ENCODE measurements around the gene CCL17. TPM values are rescaled to one million over a fixed set of nuclear protein-coding genes. Genes with fewer than 3 reads are reported as not detected.
A peak's percentile ranks its signal among the peaks of the same experiment; 100 is the strongest.

Gene CCL17
- total and polyA plus RNA-seq, 8 donors = 0.43 to 6.4 (median 1.1) TPM; not detected in 5

DNA sequence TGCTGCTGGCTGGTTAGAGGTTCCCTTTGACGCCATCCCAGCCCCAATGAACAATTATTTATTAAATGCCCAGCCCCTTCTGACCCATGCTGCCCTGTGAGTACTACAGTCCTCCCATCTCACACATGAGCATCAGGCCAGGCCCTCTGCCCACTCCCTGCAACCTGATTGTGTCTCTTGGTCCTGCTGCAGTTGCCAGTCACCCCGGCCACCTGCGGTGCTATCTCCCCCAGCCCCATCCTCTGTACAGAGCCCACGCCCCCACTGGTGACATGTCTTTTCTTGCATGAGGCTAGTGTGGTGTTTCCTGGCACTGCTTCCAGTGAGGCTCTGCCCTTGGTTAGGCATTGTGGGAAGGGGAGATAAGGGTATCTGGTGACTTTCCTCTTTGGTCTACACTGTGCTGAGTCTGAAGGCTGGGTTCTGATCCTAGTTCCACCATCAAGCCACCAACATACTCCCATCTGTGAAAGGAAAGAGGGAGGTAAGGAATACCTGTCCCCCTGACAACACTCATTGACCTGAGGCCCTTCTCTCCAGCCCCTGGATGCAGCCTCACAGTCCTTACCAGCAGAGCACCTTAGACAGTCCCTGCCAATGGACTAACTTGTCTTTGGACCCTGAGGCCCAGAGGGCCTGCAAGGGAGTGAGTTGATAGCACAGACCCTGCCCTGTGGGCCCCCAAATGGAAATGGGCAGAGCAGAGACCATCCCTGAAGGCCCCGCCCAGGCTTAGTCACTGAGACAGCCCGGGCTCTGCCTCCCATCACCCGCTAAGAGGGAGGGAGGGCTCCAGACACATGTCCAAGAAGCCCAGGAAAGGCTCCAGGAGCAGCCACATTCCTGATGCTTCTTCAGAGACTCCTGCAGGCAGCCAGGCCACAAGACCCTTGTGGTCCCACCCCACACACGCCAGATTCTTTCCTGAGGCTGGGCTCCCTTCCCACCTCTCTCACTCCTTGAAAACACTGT is 21.0 kb upstream of the CCL17 start:
- Histone ChIP-seq H3K9me3 (no peaks in the 10 kb centered on the region), H3K36me3 (peaks cover 0 to 9% of the 10 kb centered on the region in 2 donors), H3K4me1 (peaks cover 5 to 40% of the 10 kb centered on the region in 2 donors), H3K4me3 (no peak overlapping the region), H3K27ac (peak overlapping the region in 1 of 2 donors; percentile 28), H3K27me3 (no peaks in the 10 kb centered on the region)
- TF ChIP-seq, protein P1, sequence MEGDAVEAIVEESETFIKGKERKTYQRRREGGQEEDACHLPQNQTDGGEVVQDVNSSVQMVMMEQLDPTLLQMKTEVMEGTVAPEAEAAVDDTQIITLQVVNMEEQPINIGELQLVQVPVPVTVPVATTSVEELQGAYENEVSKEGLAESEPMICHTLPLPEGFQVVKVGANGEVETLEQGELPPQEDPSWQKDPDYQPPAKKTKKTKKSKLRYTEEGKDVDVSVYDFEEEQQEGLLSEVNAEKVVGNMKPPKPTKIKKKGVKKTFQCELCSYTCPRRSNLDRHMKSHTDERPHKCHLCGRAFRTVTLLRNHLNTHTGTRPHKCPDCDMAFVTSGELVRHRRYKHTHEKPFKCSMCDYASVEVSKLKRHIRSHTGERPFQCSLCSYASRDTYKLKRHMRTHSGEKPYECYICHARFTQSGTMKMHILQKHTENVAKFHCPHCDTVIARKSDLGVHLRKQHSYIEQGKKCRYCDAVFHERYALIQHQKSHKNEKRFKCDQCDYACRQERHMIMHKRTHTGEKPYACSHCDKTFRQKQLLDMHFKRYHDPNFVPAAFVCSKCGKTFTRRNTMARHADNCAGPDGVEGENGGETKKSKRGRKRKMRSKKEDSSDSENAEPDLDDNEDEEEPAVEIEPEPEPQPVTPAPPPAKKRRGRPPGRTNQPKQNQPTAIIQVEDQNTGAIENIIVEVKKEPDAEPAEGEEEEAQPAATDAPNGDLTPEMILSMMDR (IDR thresholded peaks at IDR 0.05) = no peak
- no peak for DNase-seq
- intact Hi-C loops (cut with DNase I) = no loop called here
- ATAC-seq = peak; percentile 45

DNA sequence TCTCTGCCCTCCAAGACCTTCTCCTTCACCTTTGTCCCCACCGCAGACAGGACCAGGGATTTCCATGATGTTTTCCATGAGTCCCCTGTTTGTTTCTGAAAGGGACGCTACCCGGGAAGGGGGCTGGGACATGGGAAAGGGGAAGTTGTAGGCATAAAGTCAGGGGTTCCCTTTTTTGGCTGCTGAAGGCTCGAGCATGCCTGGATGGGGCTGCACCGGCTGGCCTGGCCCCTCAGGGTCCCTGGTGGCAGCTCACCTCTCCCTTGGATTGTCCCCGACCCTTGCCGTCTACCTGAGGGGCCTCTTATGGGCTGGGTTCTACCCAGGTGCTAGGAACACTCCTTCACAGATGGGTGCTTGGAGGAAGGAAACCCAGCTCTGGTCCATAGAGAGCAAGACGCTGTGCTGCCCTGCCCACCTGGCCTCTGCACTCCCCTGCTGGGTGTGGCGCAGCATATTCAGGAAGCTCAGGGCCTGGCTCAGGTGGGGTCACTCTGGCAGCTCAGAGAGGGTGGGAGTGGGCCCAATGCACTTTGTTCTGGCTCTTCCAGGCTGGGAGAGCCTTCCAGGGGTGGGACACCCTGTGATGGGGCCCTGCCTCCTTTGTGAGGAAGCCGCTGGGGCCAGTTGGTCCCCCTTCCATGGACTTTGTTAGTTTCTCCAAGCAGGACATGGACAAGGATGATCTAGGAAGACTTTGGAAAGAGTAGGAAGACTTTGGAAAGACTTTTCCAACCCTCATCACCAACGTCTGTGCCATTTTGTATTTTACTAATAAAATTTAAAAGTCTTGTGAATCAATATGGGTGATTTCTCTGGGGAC is 20.1 kb upstream of the CCL17 start:
- no peaks in the 10 kb centered on the region for H3K9me3 ChIP-seq
- peak; percentile 24 for ATAC-seq
- intact Hi-C loops (cut with DNase I) = no loop called here
- H3K27me3 ChIP-seq = no peaks in the 10 kb centered on the region
- peaks cover 5 to 34% of the 10 kb centered on the region in 2 donors for H3K4me1 ChIP-seq
- TF ChIP-seq, protein P1 (IDR thresholded peaks at IDR 0.05) = no peak
- H3K27ac ChIP-seq = peak overlapping the region in 1 of 2 donors; percentile 28
- peaks cover 0 to 9% of the 10 kb centered on the region in 2 donors for H3K36me3 ChIP-seq
- no peak for DNase-seq
- H3K4me3 ChIP-seq = no peak overlapping the region

DNA sequence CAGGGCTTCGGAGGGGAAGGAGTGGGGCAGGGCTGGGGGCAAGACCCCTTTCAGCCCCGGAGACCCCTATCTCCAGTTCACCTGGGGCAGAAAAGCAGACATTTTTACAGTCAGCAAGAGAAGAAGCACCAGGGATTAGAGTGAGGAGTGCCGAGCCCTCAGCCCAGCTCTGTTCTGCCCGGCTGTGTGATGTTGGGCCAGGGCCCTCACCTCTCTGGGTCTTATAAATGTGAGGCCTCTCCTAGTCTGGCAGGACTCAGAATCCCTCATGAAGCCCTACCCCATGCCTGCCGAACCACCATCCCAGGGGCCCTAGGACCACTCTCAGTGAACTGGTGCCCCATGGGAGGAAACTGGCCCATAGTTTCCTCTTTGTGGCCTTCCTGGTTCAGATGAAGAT is 19.5 kb upstream of the CCL17 start:
- intact Hi-C loops (cut with DNase I) = no loop called here
- no peak for DNase-seq
- Histone ChIP-seq H3K4me3 (no peak overlapping the region), H3K4me1 (peaks cover 5 to 29% of the 10 kb centered on the region in 2 donors), H3K27ac (no peak overlapping the region), H3K36me3 (peaks cover 0 to 9% of the 10 kb centered on the region in 2 donors), H3K27me3 (no peaks in the 10 kb centered on the region), H3K9me3 (no peaks in the 10 kb centered on the region)
- TF ChIP-seq, protein P1 (IDR thresholded peaks at IDR 0.05) = no peak
- ATAC-seq = no peak

DNA sequence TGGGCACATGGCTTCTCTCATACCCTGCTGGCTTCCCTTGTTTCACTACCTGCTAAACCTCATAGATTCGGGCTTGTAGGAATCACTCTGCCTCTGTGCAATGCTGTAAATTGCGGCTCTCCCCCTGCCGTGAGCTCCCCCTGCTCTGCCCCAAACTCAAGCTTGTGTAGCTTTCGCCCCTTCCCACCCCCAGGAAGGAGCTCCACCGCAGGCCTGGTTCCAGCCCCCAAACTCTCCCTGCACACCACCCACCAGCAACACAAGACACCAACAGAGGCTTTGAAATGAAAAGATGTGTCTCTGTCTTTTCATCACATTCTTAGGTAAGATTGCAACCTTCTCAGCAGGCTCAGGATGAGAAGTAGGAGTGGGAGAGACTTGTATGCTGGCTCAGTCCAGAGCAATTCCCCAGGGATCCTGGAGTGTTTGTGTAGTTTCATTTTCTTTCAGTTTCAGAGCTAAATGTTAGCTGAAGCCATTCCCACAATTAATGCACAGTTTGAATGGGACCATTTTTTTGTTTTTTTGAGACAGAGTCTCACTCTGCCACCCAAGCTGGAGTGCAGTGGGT is 18.1 kb upstream of the CCL17 start:
- Histone ChIP-seq H3K27ac (no peak overlapping the region), H3K4me3 (no peak overlapping the region), H3K27me3 (no peaks in the 10 kb centered on the region), H3K36me3 (peaks cover 0 to 9% of the 10 kb centered on the region in 2 donors), H3K9me3 (no peaks in the 10 kb centered on the region), H3K4me1 (peaks cover 5 to 18% of the 10 kb centered on the region in 2 donors)
- ATAC-seq (peak; percentile 11), DNase-seq (peak in 1 of 4 donors; percentile 28)
- TF ChIP-seq, protein P1 (IDR thresholded peaks at IDR 0.05) = no peak
- intact Hi-C loops (cut with DNase I) = no loop called here

All from left lung (tissue), 10 donors.